Progenitor cell of endocrine pancreas (in vitro differentiated cells): ENCODE measurements around the gene CD164L2. TPM values are rescaled to one million over a fixed set of nuclear protein-coding genes. Genes with fewer than 3 reads are reported as not detected.

ENCODE experiments used
- DNase-seq: peaks from one replicate; pipeline ENCODE4 v3.0.0; 2021; ENCODE audit warnings: low spot score; ENCODE audit not compliant: unreplicated experiment
- H3K27ac Mint-ChIP-seq: 2 replicates; pipeline ENCODE4 v1.8.0; 2021; ENCODE audit warnings: mild to moderate bottlenecking, moderate library complexity, mixed read lengths
- H3K27me3 Mint-ChIP-seq: 2 replicates; pipeline ENCODE4 v1.8.0; 2021; ENCODE audit warnings: mixed read lengths
- H3K36me3 Mint-ChIP-seq: 2 replicates; pipeline ENCODE4 v1.8.0; 2022; ENCODE audit warnings: mixed read lengths; ENCODE audit not compliant: insufficient read depth
- H3K4me1 Mint-ChIP-seq: 2 replicates; pipeline ENCODE4 v1.8.0; 2021; ENCODE audit warnings: low read depth, mixed read lengths
- H3K4me3 Mint-ChIP-seq: 2 replicates; pipeline ENCODE4 v1.8.0; 2021; ENCODE audit warnings: low read depth, mild to moderate bottlenecking, moderate library complexity, mixed read lengths
- H3K9me3 Mint-ChIP-seq: 2 replicates; pipeline ENCODE4 v1.8.0; 2021; ENCODE audit warnings: low read depth, mixed read lengths
- total RNA-seq: library from RNA; stranded (reverse); gene quantifications from 2 replicates; pipeline ENCODE4 v1.2.1, GENCODE V29; 2021
- TF ChIP-seq, protein P1 (sequence below): fragments of 200-600 bp; sonication (generic); IDR thresholded peaks from one replicate; pipeline ENCODE4 v1.5.0; 2021; ENCODE audit warnings: antibody characterized with exemption, mild to moderate bottlenecking; ENCODE audit not compliant: unreplicated experiment

CD164L2 gene
- total RNA-seq, 1 donor from 2014 or later = not detected

DNA sequence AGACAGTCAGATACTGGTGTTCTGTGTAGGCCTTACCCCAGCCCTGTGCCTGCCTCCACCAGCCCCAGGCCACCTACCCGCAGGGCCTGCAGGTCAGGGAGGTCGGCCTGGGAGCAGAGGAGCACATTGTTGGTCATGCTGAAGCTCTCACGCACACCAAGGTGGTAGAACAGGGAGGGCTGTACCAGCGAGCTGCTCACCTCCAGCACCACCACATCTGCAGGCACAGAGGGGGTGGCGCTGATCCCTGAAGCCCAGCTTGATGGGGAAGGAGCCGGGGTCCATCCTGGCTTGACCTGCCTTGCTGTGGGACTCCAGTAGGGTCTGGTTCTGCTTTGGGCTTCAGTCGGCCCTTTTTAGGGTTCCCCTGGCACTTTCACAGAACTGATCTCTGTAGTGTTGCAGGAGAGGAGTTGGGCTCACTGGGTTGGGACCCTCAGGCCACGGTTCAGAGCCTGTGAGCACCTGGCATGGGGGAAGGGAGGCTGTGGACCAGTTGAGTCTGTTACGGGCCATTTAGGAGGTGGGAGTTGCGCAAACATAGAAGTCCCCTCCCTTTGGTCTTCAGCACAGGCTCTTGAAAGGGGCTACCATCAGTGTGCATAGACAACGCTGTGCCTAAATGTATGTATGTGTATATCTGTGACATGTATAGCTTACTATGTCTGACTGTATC is 18.3 kb downstream of the CD164L2 start:
- no peak for DNase-seq
- Mint-ChIP-seq H3K36me3 (no peaks in the 10 kb centered on the region), H3K9me3 (no peaks in the 10 kb centered on the region), H3K4me1 (peaks cover 6% of the 10 kb centered on the region), H3K4me3 (no peak overlapping the region), H3K27ac (no peak overlapping the region), H3K27me3 (peaks cover 64% of the 10 kb centered on the region)
- TF ChIP-seq, protein P1, sequence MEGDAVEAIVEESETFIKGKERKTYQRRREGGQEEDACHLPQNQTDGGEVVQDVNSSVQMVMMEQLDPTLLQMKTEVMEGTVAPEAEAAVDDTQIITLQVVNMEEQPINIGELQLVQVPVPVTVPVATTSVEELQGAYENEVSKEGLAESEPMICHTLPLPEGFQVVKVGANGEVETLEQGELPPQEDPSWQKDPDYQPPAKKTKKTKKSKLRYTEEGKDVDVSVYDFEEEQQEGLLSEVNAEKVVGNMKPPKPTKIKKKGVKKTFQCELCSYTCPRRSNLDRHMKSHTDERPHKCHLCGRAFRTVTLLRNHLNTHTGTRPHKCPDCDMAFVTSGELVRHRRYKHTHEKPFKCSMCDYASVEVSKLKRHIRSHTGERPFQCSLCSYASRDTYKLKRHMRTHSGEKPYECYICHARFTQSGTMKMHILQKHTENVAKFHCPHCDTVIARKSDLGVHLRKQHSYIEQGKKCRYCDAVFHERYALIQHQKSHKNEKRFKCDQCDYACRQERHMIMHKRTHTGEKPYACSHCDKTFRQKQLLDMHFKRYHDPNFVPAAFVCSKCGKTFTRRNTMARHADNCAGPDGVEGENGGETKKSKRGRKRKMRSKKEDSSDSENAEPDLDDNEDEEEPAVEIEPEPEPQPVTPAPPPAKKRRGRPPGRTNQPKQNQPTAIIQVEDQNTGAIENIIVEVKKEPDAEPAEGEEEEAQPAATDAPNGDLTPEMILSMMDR = no peak

DNA sequence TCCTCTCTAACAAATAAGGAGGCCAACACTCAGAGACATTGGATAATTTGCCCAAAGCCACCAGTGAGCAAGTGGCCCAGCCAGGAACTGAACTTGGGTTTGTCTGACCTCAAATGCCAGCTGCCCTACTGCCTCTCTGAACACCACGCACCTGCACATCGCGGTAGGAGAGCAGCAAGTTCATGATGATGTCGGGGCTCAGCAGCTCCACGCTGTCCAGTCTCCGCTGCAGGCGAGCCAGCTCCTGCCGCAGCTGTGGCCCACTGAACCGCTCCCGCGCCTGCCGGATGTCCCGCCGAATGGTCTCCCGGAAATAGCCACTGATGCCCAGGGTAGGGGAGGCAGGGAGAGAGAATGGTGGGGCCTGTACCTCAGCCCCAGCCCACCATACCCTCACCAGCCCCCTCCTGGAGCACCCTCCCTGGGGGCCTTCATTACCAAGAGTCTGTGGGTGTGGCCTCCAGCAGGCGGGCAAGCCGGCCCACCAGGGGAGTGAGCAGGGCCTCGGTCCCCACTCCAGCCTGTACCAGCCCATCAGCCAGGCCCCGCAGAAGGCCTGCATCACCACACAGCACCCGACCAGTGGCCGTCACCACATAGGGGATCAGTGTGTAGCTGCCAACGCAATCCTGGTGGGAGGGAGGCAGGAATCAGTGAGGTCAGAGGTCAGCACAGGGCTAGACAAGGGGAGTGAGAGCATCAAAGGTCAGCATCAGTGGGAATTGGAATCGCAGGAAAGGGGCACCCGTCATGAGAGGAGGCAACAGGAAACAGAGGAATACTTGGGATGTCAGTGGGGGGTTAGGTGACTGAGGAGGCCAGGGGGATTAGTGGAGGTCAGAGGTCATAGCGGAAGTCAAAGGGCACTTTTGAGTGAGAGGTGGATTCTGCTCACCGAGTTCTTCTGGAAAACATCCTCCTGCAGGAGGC is 19.1 kb downstream of the CD164L2 start:
- Mint-ChIP-seq H3K27ac (no peak overlapping the region), H3K27me3 (peaks cover 66% of the 10 kb centered on the region), H3K4me1 (peaks cover 7% of the 10 kb centered on the region)

DNA sequence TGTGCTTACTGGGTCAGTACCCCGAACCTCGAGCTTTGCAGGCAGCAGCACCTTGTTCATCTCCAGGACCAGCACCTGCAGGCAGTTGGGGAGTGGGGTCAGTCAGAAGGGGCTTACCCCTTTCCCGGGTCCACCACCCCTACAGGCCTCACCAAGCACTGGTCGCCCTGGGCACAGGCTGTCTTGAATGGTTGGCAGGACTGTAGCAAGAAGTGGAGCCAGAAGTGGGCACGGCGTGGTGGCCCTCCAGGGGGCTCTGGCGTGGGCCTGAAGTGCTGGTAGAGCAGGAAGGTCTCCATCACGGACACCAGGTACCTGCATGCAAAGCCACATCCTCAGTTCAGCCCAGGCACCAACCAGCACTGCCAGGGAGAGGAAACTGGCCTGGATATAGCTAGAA is 21.6 kb downstream of the CD164L2 start:
- Mint-ChIP-seq H3K36me3 (no peaks in the 10 kb centered on the region), H3K9me3 (no peaks in the 10 kb centered on the region), H3K27me3 (peaks cover 67% of the 10 kb centered on the region), H3K4me3 (no peak overlapping the region), H3K4me1 (peaks cover 6% of the 10 kb centered on the region), H3K27ac (no peak overlapping the region)
- DNase-seq = no peak
- TF ChIP-seq, protein P1 = no peak

More for the DNA sequence above, 19.1 kb downstream of the CD164L2 start:
- no peak overlapping the region for H3K4me3 Mint-ChIP-seq
- H3K36me3 Mint-ChIP-seq = no peaks in the 10 kb centered on the region
- DNase-seq = no peak
- TF ChIP-seq, protein P1 = no peak
- no peaks in the 10 kb centered on the region for H3K9me3 Mint-ChIP-seq

DNA sequence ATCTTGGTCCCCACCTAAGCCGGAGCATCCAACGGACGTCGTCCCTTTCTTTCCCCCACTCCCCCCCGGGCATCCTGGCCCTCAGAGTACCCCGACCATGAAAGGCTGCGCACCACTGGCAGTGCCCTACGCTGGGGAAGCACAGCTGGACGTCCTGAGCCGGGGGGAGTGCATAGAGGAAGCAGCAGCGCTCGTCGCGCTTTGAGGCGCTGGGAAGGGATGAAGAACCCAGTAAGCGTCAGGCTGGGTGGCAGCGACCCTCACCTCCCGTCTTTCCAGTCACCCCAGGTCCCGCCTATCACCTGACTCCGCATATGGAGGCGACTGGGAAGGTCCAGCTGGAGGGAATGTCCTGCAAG is 22.1 kb downstream of the CD164L2 start:
- TF ChIP-seq, protein P1 = no peak
- Mint-ChIP-seq H3K27me3 (peaks cover 67% of the 10 kb centered on the region), H3K9me3 (no peaks in the 10 kb centered on the region), H3K4me1 (peaks cover 6% of the 10 kb centered on the region), H3K36me3 (no peaks in the 10 kb centered on the region), H3K4me3 (peak overlapping the region; percentile 65), H3K27ac (no peak overlapping the region)
- DNase-seq = no peak

DNA sequence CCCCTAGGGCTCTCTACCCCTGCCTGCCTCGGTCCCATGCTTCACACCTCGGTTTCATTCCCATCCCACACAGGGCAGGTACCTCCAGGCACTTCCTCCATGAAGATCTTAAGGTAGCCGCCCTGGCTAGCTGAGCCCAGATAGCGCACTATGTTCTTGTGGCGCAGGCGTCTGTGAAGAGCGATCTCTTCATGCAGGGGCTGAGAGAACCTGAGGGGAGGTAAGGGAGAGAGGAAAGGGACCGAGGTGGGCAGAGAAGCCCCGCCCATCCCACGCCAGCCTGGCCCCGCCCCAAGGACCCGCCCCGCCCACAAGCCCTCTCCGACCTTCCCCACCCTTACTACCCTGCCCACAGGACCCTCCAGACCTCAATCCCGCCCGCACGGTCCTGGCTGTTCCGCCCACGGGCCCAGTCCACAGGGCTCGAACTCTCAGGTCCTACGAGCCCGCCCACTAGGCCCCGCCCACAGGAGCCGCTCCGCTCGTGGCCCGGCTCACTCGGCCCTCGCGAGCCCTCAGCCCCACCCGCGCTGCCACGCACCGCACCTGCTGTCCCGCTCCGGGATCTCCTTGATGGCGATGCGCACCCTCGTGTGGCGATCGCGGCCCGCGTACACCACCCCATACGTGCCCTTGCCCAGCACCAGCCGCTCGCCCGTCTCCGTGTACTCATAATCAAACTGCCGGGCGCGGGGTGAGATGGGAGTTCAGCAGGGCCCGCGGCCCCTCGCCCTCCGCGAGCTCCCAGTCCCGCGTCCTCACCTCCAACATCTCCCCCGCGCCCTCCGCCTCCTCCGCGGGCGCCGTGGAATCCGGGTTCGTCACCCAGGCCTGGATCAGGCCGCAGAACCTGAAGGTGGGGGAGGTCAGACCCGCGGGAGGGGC is 22.7 kb downstream of the CD164L2 start:
- TF ChIP-seq, protein P1 = no peak
- no peak for DNase-seq
- H3K27me3 Mint-ChIP-seq = peaks cover 71% of the 10 kb centered on the region
- peak overlapping the region; percentile 73 for H3K27ac Mint-ChIP-seq
- no peaks in the 10 kb centered on the region for H3K9me3 Mint-ChIP-seq
- H3K36me3 Mint-ChIP-seq = no peaks in the 10 kb centered on the region
- peaks cover 4% of the 10 kb centered on the region for H3K4me1 Mint-ChIP-seq
- peak overlapping the region; percentile 65 for H3K4me3 Mint-ChIP-seq
